GM12878 (cell line): ENCODE results near the gene ESRP2. TPM values are rescaled to one million over a fixed set of nuclear protein-coding genes. Genes with fewer than 3 reads are reported as not detected.

Experiments
- ATF7 ChIP-seq: fragments of 450-650 bp; IDR thresholded peaks from 2 replicates; pipeline ENCODE4 v1.6.1; 2016; ENCODE audit warnings: low read depth, mild to moderate bottlenecking
- BCLAF1 ChIP-seq: fragments of 450-650 bp; IDR thresholded peaks from 2 replicates; pipeline ENCODE4 v1.6.1; 2017; ENCODE audit warnings: antibody characterized with exemption, mild to moderate bottlenecking, moderate library complexity
- CHD1 ChIP-seq: IDR thresholded peaks from 2 replicates; pipeline ENCODE4 v1.6.1; 2012; ENCODE audit warnings: low read depth, low read length, improper control_type of control experiment
- ETV6 ChIP-seq, 2 experiments: fragments of 450-650 bp in 1 of 2; IDR thresholded peaks in 1 of 2; conservative IDR thresholded peaks in 1 of 2; 2 replicates each; pipeline ENCODE4 v1.6.1; 2014; ENCODE audit warnings: antibody characterized with exemption in 1 of 2, borderline replicate concordance in 1 of 2, low read depth in 1 of 2, mild to moderate bottlenecking in 1 of 2, moderate library complexity in 1 of 2
- FOXK2 ChIP-seq: fragments of 450-650 bp; IDR thresholded peaks from 2 replicates; pipeline ENCODE4 v1.6.1; 2017; ENCODE audit warnings: mild to moderate bottlenecking, moderate library complexity
- HDGF ChIP-seq: fragments of 450-650 bp; IDR thresholded peaks from 2 replicates; pipeline ENCODE4 v1.6.1; 2016; ENCODE audit warnings: antibody characterized with exemption
- IRF4 ChIP-seq: IDR thresholded peaks from 2 replicates; pipeline ENCODE4 v1.6.1; 2011; ENCODE audit warnings: low read depth, low read length
- JUNB ChIP-seq: IDR thresholded peaks from 2 replicates; pipeline ENCODE4 v1.6.1; 2016; ENCODE audit warnings: antibody characterized with exemption, mild to moderate bottlenecking
- MTA2 ChIP-seq: fragments of 450-650 bp; IDR thresholded peaks from 2 replicates; pipeline ENCODE4 v1.6.1; 2016; ENCODE audit warnings: low read depth, mild to moderate bottlenecking, moderate library complexity
- MYC ChIP-seq: IDR thresholded peaks from 2 replicates; pipeline ENCODE4 v1.6.1; 2011; ENCODE audit warnings: mild to moderate bottlenecking, low read length, moderate library complexity, inconsistent platforms; ENCODE audit not compliant: insufficient read depth, insufficient replicate concordance, insufficient read length, severe bottlenecking
- NR2C1 ChIP-seq: fragments of 450-650 bp; IDR thresholded peaks from 2 replicates; pipeline ENCODE4 v1.6.1; 2017; ENCODE audit warnings: antibody characterized with exemption, mild to moderate bottlenecking, moderate library complexity
- PML ChIP-seq: IDR thresholded peaks from 2 replicates; pipeline ENCODE4 v1.6.1; 2012; ENCODE audit warnings: low read length, inconsistent platforms
- RAD21 ChIP-seq: IDR thresholded peaks from 2 replicates; pipeline ENCODE4 v1.6.1; 2011; ENCODE audit warnings: mild to moderate bottlenecking, low read depth, low read length, moderate library complexity; ENCODE audit not compliant: insufficient read depth
- RFX5 ChIP-seq: IDR thresholded peaks from 2 replicates; pipeline ENCODE4 v1.6.1; 2011; ENCODE audit warnings: low read depth, low read length, improper control_type of control experiment
- SREBF2 ChIP-seq: IDR thresholded peaks from 2 replicates; pipeline ENCODE4 v1.6.1; 2012; ENCODE audit warnings: mild to moderate bottlenecking, low read length
- TBL1XR1 ChIP-seq: IDR thresholded peaks from 2 replicates; pipeline ENCODE4 v1.6.1; 2012; ENCODE audit warnings: low read depth, low read length, improper control_type of control experiment
- ZBED1 ChIP-seq: IDR thresholded peaks from 2 replicates; pipeline ENCODE4 v1.6.1; 2016; ENCODE audit warnings: borderline replicate concordance
- ZZZ3 ChIP-seq: IDR thresholded peaks from 2 replicates; pipeline ENCODE4 v1.6.1; 2011; ENCODE audit warnings: low read depth; ENCODE audit not compliant: control insufficient read depth, insufficient read length
- polyA plus RNA-seq, 11 experiments: library from polyadenylated mRNA; depleted of rRNA in 4 of 11; unstranded in 6 of 11; stranded (reverse) in 5 of 11; fragments of >200 nt; fragmentation: Nextera tagmentation in 4 of 11; fragmentation: Illumina TruSeq in 1 of 11; extraction: Ambion mirVana in 4 of 11; extraction: Trizol in 1 of 11; gene quantifications; 1 replicate in 1 of 11; 2 replicates in 10 of 11; pipeline versions ENCODE4 v1.2.1 to v1.2.3, GENCODE V29; 2011 to 2016; ENCODE audit warnings: inconsistent platforms in 2 of 11, missing spikeins in 2 of 11, low read depth in 1 of 11
- total RNA-seq, 4 experiments: library from RNA; depleted of rRNA in 3 of 4; stranded (reverse); fragments of >200 nt in 3 of 4; fragmentation: Illumina TruSeq in 1 of 4; extraction: Trizol in 1 of 4; gene quantifications; 2 replicates each; pipeline versions ENCODE4 v1.2.1 to v1.2.3, GENCODE V29; 2013 to 2021
- TF ChIP-seq, protein P1 (sequence below): IDR thresholded peaks from 2 replicates; pipeline ENCODE4 v1.6.1; 2012; ENCODE audit warnings: mild to moderate bottlenecking, low read depth, low read length
- TF ChIP-seq, protein P2 (sequence below): IDR thresholded peaks from 2 replicates; pipeline ENCODE4 v1.6.1; 2012; ENCODE audit warnings: low read depth, low read length, improper control_type of control experiment

The ESRP2 gene
- total and polyA plus RNA-seq, 10 of the 15 experiments (the other 5 are each of a cell fraction or from before 2014, with no cell fraction given) = 0.04 to 0.64 (median 0.08) TPM; not detected in 3

DNA sequence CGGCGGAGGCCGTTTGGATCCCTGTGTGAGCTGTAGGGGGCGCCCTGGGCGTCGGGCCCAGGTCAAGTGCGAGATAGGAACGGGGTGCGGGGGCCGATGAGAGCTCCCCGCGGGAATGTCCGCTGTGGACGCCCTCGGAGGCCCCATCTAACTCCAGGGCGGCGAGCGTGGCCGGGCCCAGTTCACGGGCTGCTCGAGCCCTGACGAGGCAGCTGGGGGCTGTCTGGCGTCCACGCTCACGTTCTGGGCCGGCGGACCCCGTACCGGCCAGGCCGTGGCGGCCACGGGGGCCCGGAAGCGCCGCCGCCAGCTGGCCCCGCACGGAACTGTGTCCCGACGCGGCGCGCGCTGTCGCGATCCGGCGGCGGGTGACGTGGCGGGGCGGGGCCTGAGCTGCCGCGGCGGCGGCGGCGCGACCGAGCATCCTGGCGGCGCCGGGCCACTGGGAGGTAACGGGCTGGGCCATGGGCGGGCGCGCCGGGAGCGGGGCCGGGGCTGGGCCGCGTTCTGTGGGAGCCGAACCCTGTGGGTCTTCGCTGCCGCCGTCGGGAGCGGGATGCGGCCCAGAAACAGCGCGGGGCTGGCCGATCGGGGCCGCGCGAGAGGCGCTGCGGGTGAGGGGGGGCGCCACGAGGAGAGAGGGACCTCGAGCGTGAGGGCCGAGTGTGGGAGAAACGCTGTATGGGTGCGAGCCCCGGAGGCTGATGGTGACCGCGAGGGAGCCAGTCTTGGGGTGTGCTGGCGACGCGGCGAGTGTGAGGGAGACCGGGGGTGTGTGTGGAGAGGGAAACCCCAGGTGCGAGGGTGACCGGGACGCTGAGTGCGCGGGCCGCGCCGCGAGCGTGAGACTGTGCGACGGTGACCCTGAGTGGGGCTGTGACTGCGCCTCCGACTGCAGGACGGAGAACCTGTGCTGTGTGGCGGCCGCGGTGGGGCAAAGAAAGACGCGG, 28.5 kb upstream of the ESRP2 start, which contains the start of gene SLC7A6 (continued):
- TF ChIP-seq ETV6 (conservative IDR thresholded peaks at IDR 0.05 in 1 of 2, IDR thresholded peaks at IDR 0.05 in 1 of 2; ENCODE audit: borderline replicate concordance in 1 of 2, low read depth in 1 of 2) (no peak), BCLAF1 (no peak), HDGF (peak; percentile 88; the same call in 1 of the 2 replicates), RFX5 (no peak), SREBF2 (no peak), IRF4 (no peak), PML (no peak), JUNB (no peak), MYC (peak; percentile 85), CHD1 (no peak), TBL1XR1 (no peak), MTA2 (no peak), ZZZ3 (no peak), FOXK2 (no peak), NR2C1 (0 out of 2 replicates have a peak, but pooled peaks have one; percentile 17), ZBED1 (peak; percentile 95), RAD21 (peak; percentile 43), ATF7 (no peak)
- TF ChIP-seq, protein P1, sequence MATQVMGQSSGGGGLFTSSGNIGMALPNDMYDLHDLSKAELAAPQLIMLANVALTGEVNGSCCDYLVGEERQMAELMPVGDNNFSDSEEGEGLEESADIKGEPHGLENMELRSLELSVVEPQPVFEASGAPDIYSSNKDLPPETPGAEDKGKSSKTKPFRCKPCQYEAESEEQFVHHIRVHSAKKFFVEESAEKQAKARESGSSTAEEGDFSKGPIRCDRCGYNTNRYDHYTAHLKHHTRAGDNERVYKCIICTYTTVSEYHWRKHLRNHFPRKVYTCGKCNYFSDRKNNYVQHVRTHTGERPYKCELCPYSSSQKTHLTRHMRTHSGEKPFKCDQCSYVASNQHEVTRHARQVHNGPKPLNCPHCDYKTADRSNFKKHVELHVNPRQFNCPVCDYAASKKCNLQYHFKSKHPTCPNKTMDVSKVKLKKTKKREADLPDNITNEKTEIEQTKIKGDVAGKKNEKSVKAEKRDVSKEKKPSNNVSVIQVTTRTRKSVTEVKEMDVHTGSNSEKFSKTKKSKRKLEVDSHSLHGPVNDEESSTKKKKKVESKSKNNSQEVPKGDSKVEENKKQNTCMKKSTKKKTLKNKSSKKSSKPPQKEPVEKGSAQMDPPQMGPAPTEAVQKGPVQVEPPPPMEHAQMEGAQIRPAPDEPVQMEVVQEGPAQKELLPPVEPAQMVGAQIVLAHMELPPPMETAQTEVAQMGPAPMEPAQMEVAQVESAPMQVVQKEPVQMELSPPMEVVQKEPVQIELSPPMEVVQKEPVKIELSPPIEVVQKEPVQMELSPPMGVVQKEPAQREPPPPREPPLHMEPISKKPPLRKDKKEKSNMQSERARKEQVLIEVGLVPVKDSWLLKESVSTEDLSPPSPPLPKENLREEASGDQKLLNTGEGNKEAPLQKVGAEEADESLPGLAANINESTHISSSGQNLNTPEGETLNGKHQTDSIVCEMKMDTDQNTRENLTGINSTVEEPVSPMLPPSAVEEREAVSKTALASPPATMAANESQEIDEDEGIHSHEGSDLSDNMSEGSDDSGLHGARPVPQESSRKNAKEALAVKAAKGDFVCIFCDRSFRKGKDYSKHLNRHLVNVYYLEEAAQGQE = no peak
- TF ChIP-seq, protein P2, sequence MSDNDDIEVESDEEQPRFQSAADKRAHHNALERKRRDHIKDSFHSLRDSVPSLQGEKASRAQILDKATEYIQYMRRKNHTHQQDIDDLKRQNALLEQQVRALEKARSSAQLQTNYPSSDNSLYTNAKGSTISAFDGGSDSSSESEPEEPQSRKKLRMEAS = 0 out of 2 replicates have a peak, but pooled peaks have one; percentile 47
